PC-9 (cell line): ENCODE results near the gene TENT5C.

Source experiments
- CTCF ChIP-seq: fragments of 200-600 bp; sonication (generic); conservative IDR thresholded peaks from 2 replicates; pipeline ENCODE4 v1.6.1; 2017; ENCODE audit warnings: mixed run types, antibody characterized with exemption, mild to moderate bottlenecking, moderate library complexity
- EZH2 ChIP-seq: fragments of 200-600 bp; sonication (generic); IDR thresholded peaks from 2 replicates; pipeline ENCODE4 v1.8.0; 2017; ENCODE audit warnings: antibody characterized with exemption, low read depth

- no peak for TF ChIP-seq CTCF
- no peak for TF ChIP-seq EZH2
These were observed 63.7 kb downstream of the TENT5C start for GRCh38 chr1:117669572-117669971.
